Suprapubic skin (tissue), 4 donors: ENCODE results near the gene KSR1.

Source experiments
- CTCF ChIP-seq, 2 donors: fragments of 200-600 bp in 1 of 2; fragments of 450-650 bp in 1 of 2; sonication (generic) in 1 of 2; IDR thresholded peaks; one replicate each; pipeline ENCODE4 v1.5.1; 2016 to 2019; ENCODE audit warnings: antibody characterized with exemption in 2 of 2, mild to moderate bottlenecking in 1 of 2, moderate library complexity in 1 of 2
- EP300 ChIP-seq: sonication (generic); formaldehyde crosslinking; IDR thresholded peaks from one replicate; pipeline ENCODE4 v1.6.1; 2017; ENCODE audit warnings: antibody characterized with exemption
- POLR2A ChIP-seq, 2 donors: fragments of 450-650 bp; IDR thresholded peaks; one replicate each; pipeline ENCODE4 v1.6.1; 2017; ENCODE audit warnings: antibody characterized with exemption in 2 of 2, mild to moderate bottlenecking in 2 of 2, moderate library complexity in 2 of 2
- POLR2AphosphoS5 ChIP-seq, 3 donors: sonication (generic); formaldehyde crosslinking; IDR thresholded peaks; one replicate each; pipeline ENCODE4 v1.6.1; 2017; ENCODE audit warnings: antibody characterized with exemption in 3 of 3

GRCh38 chr17:27621942-27622559 is 165.8 kb downstream of the KSR1 start:
- no peak for TF ChIP-seq POLR2A (IDR thresholded peaks at IDR 0.05)
- no peak for TF ChIP-seq CTCF (IDR thresholded peaks at IDR 0.05)
- TF ChIP-seq POLR2AphosphoS5 (IDR thresholded peaks at IDR 0.05): no peak
- TF ChIP-seq EP300: no peak
